Measurements from ENCODE around the gene MRFAP1L1. TPM values are rescaled to one million over a fixed set of nuclear protein-coding genes. Genes with fewer than 3 reads are reported as not detected.

MRFAP1L1 gene
- total and polyA plus RNA-seq, 2 donors (not counting 3 experiments of a cell fraction or from before 2014, with no cell fraction given) = 28.7 to 42.0 TPM

- no peak overlapping the region for H2AFZ ChIP-seq (ENCODE audit: low read depth, low read length)
- no peak overlapping the region for H3K4me3 ChIP-seq (replicated peaks in 1 of 3; ENCODE audit: insufficient read depth in 1 of 3, low read depth in 1 of 3, low read length in 3 of 3)
- ChIA-PET CTCF (interaction anchor here (1.2 to 1.3 kb wide), 2 partner anchors 13 to 140 kb away, joined by 8 to 11 read pairs; no protein-coding TSS in a partner anchor), POLR2A (no interaction called here)
- H3K27ac ChIP-seq (ENCODE audit: insufficient read depth, low read depth, low read length) = no peak overlapping the region
- no peaks in the 10 kb centered on the region for H3K27me3 ChIP-seq (ENCODE audit: control insufficient read depth in 2 of 2, insufficient read depth in 2 of 2, low read length in 2 of 2)
- no peaks in the 10 kb centered on the region for H3K9me3 ChIP-seq (replicated peaks; ENCODE audit: control insufficient read depth, insufficient read depth, low read length)
- no peaks in the 10 kb centered on the region for H3K9me1 ChIP-seq (replicated peaks; ENCODE audit: control insufficient read depth, extremely low read depth, insufficient read depth, low read length)
- no peaks in the 10 kb centered on the region for H4K20me1 ChIP-seq (replicated peaks; ENCODE audit: control insufficient read depth, extremely low read depth, insufficient read depth, low read length)
- dilution Hi-C loops (cut with MboI; ENCODE audit: extremely low pct_ligation_motif_present, low sequenced_read_pairs) (no loop called here), intact Hi-C loops (cut with micrococcal nuclease) (no loop called here)
- no TSS peak for BruUV-seq (replicated peaks)
- peaks cover 3% of the 10 kb centered on the region for H3K4me1 ChIP-seq (ENCODE audit: control insufficient read depth, extremely low read depth, insufficient read depth, low read length)
- H3K79me2 ChIP-seq (ENCODE audit: control insufficient read depth, insufficient read depth, low read length) = no peaks in the 10 kb centered on the region
- no peaks in the 10 kb centered on the region for H3K36me3 ChIP-seq (ENCODE audit: control insufficient read depth in 2 of 2, extremely low read depth in 1 of 2, insufficient read depth in 2 of 2, low read length in 2 of 2)
- H3K4me2 ChIP-seq (ENCODE audit: insufficient read depth, low read length) = no peak overlapping the region
- no peak for TF ChIP-seq JUN (IDR thresholded peaks at IDR 0.05; ENCODE audit: borderline replicate concordance, insufficient read depth, insufficient read length, low read depth)
- TF ChIP-seq POLR2A (IDR thresholded peaks at IDR 0.05; ENCODE audit: low read depth, low read length) = no peak
- no peak for TF ChIP-seq FOS (IDR thresholded peaks at IDR 0.05; ENCODE audit: borderline replicate concordance, insufficient read depth, low read length)
- TF ChIP-seq POLR2AphosphoS5 (IDR thresholded peaks at IDR 0.05; ENCODE audit: insufficient read depth, low read depth, low read length) = no peak
- TF ChIP-seq CTCF (IDR thresholded peaks at IDR 0.05; ENCODE audit: extremely low read depth in 1 of 2, insufficient read depth in 1 of 2, low read depth in 1 of 2, low read length in 2 of 2) = no peak
- no peak for TF ChIP-seq GATA2 (IDR thresholded peaks at IDR 0.05; ENCODE audit: insufficient read depth, insufficient read length, low read depth, low read length)
- TF ChIP-seq EZH2 (IDR thresholded peaks at IDR 0.05; ENCODE audit: borderline replicate concordance, low read depth, low read length, severe bottlenecking) = no peak
- FAIRE-seq (no peak), DNase-seq (ENCODE audit: low read depth, low spot score) (no peak)
- H3K9ac ChIP-seq (replicated peaks; ENCODE audit: extremely low read depth, insufficient read depth, low read length) = no peak overlapping the region
Measured at GRCh38 chr4:6733358-6734164, 23.9 kb upstream of the MRFAP1L1 start.

All from endothelial cell of umbilical vein (primary cell).